Brain microvascular endothelial cell (primary cell): ENCODE results near the gene NDUFC2.
"Not testable (repeated sequence)": the region's sequence is repeated elsewhere in the genome, so short reads cannot be mapped to it uniquely, and the experiment has no call there.

Experiments
- DNase-seq: peaks from one replicate; pipeline ENCODE4 v3.0.0-alpha.2; 2020
- H3K27ac ChIP-seq: fragments of 250-450 bp; sonication (Bioruptor Pico); 2 replicates; pipeline ENCODE4 v1.5.1; 2020; ENCODE audit warnings: mild to moderate bottlenecking, moderate library complexity
- H3K27me3 ChIP-seq: fragments of 250-450 bp; sonication (Bioruptor Pico); replicated peaks from 2 replicates; pipeline ENCODE4 v1.5.1; 2020; ENCODE audit warnings: mild to moderate bottlenecking
- H3K36me3 ChIP-seq: fragments of 250-450 bp; sonication (Bioruptor Pico); replicated peaks from 2 replicates; pipeline ENCODE4 v1.5.1; 2020; ENCODE audit warnings: mild to moderate bottlenecking
- H3K4me3 ChIP-seq: 2 replicates; pipeline ENCODE4 v1.5.1; 2011; ENCODE audit warnings: low read depth, mild to moderate bottlenecking, control low read depth, low read length, moderate library complexity
- CTCF ChIP-seq: IDR thresholded peaks from 2 replicates; pipeline ENCODE4 v1.5.1; 2011; ENCODE audit warnings: low read depth, mild to moderate bottlenecking, moderate library complexity, low read length, control low read depth, inconsistent platforms; ENCODE audit errors: missing control alignments
- in situ Hi-C: cut with HindIII; loops from 2 replicates; pipeline ENCODE4 v1.10.0; 2017; ENCODE audit warnings: low sequenced_read_pairs, low pct_ligation_motif_present

Gene NDUFC2

GRCh38 chr11:78034623-78035022 lies 45.0 kb downstream of the NDUFC2 start:
- Histone ChIP-seq H3K27ac (no peak overlapping the region), H3K36me3 (no peaks in the 10 kb centered on the region), H3K27me3 (no peaks in the 10 kb centered on the region), H3K4me3 (no peak overlapping the region)
- in situ Hi-C loops: no loop called here
- TF ChIP-seq CTCF: no peak
- no peak for DNase-seq

- H3K4me3 ChIP-seq: no peak overlapping the region
- DNase-seq: no peak
Measured at GRCh38 chr11:78033040-78033439, 46.6 kb downstream of the NDUFC2 start.

GRCh38 chr11:78032090-78032489 lies 47.6 kb downstream of the NDUFC2 start:
- no peak overlapping the region for H3K4me3 ChIP-seq
- H3K27me3 ChIP-seq: no peaks in the 10 kb centered on the region
- H3K36me3 ChIP-seq: no peaks in the 10 kb centered on the region
- in situ Hi-C loops: no loop called here
- DNase-seq: no peak
- TF ChIP-seq CTCF: no peak
- no peak overlapping the region for H3K27ac ChIP-seq

More at GRCh38 chr11:78033040-78033439, 46.6 kb downstream of the NDUFC2 start:
- Histone ChIP-seq H3K27ac (no peak overlapping the region), H3K36me3 (no peaks in the 10 kb centered on the region), H3K27me3 (no peaks in the 10 kb centered on the region)
- in situ Hi-C loops: no loop called here
- no peak for TF ChIP-seq CTCF

DNA sequence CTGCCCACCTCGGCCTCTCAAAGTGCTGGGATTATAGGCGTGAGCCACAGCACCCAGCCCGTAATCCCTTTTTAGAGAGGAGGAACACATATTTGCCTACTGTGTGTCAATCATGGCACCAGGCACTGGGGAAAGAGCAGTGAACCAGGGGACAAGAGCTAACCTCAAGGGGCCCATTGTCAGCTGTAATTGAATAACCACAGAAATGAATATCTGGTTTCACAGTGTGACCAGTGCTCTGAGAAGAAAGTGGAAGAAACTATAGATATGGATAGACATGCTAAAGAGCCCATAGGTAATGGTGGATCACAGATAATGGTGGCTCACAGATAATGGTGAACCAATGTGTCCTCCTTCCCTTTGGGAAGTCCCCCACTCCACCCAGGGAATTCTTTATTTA lies 48.0 kb downstream of the NDUFC2 start:
- no peaks in the 10 kb centered on the region for H3K27me3 ChIP-seq
- DNase-seq: no peak
- in situ Hi-C loops: no loop called here
- TF ChIP-seq CTCF: no peak
- no peak overlapping the region for H3K4me3 ChIP-seq
- H3K27ac ChIP-seq: no peak overlapping the region
- H3K36me3 ChIP-seq: no peaks in the 10 kb centered on the region

DNA sequence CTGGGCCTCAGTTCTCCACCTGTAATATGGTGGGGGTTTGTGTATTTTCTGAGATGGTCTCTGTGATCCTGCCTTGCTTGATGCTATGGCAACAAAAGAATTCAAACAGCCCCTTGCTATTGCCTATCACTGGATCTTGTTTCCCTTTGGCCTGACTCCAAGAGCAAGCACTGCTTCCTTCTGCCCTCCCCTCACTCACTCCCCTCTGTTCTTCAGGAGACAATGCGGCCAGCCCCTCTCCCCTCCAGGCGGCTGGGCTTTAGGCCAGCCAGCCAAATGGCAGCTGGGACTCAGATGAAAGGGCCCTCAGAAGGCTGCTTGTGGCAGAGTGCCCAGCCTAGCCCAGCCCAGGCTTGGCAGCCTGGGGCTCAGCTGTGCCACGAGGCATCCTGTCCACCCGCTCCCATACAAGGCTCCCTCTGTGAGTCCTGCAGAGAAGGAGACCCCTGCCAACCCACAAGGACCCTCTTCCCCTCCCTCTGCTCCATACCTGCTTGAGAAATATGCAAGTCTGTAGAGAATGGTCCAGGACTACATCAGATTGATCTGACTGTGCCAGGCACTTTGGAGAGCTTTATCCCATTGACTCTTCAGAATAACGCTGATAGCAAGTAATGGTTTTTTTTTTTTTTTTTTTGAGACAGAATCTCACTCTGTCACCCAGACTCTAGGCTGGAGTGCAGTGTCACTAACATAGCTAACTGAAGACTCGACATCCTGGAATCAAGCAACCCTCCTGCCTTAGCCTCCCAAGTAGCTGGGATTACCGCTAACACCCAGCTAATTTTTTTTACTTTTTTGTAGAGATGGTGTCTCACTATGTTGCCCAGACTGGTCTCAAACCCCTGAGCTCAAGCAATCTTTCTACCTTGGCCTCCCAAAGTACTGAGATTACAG lies 49.0 kb downstream of the NDUFC2 start:
- TF ChIP-seq CTCF: no peak
- H3K4me3 ChIP-seq: no peak overlapping the region
- peak; percentile 23 for DNase-seq
- H3K27ac ChIP-seq: no peak overlapping the region
- H3K27me3 ChIP-seq: no peaks in the 10 kb centered on the region
- H3K36me3 ChIP-seq: no peaks in the 10 kb centered on the region
- in situ Hi-C loops: no loop called here

DNA sequence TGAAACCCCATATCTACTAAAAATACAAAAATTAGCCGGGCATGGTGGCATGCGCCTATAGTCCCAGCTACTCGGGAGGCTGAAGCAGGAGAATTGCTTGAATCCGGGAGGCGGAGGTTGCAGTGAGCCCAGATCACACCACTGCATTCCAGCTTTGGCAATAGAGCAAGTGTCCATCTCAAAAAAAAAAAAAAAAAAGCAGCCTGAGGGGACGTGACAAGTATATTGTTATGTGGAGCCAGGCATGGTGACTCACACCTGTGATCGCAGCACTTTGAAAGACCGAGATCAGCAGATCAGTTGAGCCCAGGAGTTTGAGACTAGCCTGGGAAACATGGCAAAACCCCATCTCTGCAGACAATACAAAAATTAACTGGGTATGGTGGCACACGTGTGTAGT lies 51.2 kb downstream of the NDUFC2 start:
- DNase-seq, H3K27me3 ChIP-seq, H3K4me3 ChIP-seq, in situ Hi-C loops, H3K27ac ChIP-seq, H3K36me3 ChIP-seq: not testable (repeated sequence)
